H1 (cell line): ENCODE measurements around the gene MKRN2OS. TPM values are rescaled to one million over a fixed set of nuclear protein-coding genes. Genes with fewer than 3 reads are reported as not detected.

ENCODE experiments used
- CHD7 ChIP-seq: fragments of 300-600 bp; sonication (generic); IDR thresholded peaks from 2 replicates; pipeline ENCODE4 v1.7.1; 2012; ENCODE audit warnings: low read length, moderate library complexity, mild to moderate bottlenecking, inconsistent platforms; ENCODE audit not compliant: insufficient replicate concordance
- E2F6 ChIP-seq: IDR thresholded peaks from 2 replicates; pipeline ENCODE4 v1.6.1; 2012; ENCODE audit warnings: inconsistent platforms
- HDAC2 ChIP-seq, 2 experiments: fragments of 300-600 bp in 1 of 2; sonication (generic) in 1 of 2; IDR thresholded peaks; 2 replicates each; pipeline ENCODE4 v1.6.1; 2011 to 2012; ENCODE audit warnings: low read depth in 2 of 2, low read length in 2 of 2, mild to moderate bottlenecking in 2 of 2, moderate library complexity in 2 of 2, borderline replicate concordance in 1 of 2, inconsistent platforms in 1 of 2
- JUND ChIP-seq: IDR thresholded peaks from 2 replicates; pipeline ENCODE4 v1.6.1; 2011; ENCODE audit warnings: mild to moderate bottlenecking, improper control_type of control experiment, low read length
- KDM4A ChIP-seq: IDR thresholded peaks from one replicate; pipeline ENCODE4 v1.7.1; 2012; ENCODE audit warnings: low read depth, mild to moderate bottlenecking, moderate library complexity, low read length, inconsistent platforms; ENCODE audit not compliant: severe bottlenecking
- SIX5 ChIP-seq: IDR thresholded peaks from 2 replicates; pipeline ENCODE4 v1.6.1; 2011; ENCODE audit warnings: mild to moderate bottlenecking, low read depth, low read length
- SP4 ChIP-seq: IDR thresholded peaks from 2 replicates; pipeline ENCODE4 v1.6.1; 2012; ENCODE audit warnings: low read length, inconsistent platforms
- polyA plus RNA-seq, 7 experiments: library from polyadenylated mRNA; depleted of rRNA in 3 of 7; stranded (reverse) in 5 of 7; unstranded in 2 of 7; fragments of >200 nt in 5 of 7; fragments of 200-250 nt in 2 of 7; gene quantifications; 1 replicate in 5 of 7; 2 replicates in 1 of 7; 4 replicates in 1 of 7; pipeline versions ENCODE4 v1.2.1 to v1.2.3, GENCODE V29; 2011 to 2013; ENCODE audit warnings: missing spikeins in 2 of 7, mixed read lengths in 2 of 7
- total RNA-seq: library from RNA; stranded (reverse); fragmentation: NEBNext Ultra II Directional; extraction: Animal tissue kit (Norgen Biotek cat#: 25700); gene quantifications from 2 replicates; pipeline ENCODE4 v1.2.1, GENCODE V29; 2021

Gene MKRN2OS
- total and polyA plus RNA-seq, 2 of the 8 experiments (the other 6 are each of a cell fraction or from before 2014, with no cell fraction given) = 0.15 to 0.41 TPM

- TF ChIP-seq CHD7 (no peak), SP4 (no peak), JUND (no peak), SIX5 (no peak), E2F6 (no peak), HDAC2 (IDR thresholded peaks at IDR 0.05; ENCODE audit: borderline replicate concordance in 1 of 2, low read depth in 2 of 2, low read length in 2 of 2) (no peak), KDM4A (no peak)
These were observed 38.0 kb upstream of the MKRN2OS start (continued) for GRCh38 chr3:12583280-12583679.
